C4-2B (cell line): ENCODE data around the gene ECHS1.

Source experiments
- ZFX ChIP-seq: fragments of 450-650 bp; IDR thresholded peaks from 2 replicates; pipeline ENCODE4 v1.6.1; 2017
- TF ChIP-seq, protein P1 (sequence below): fragments of 450-650 bp; conservative IDR thresholded peaks from 2 replicates; pipeline ENCODE4 v1.5.1; 2017; ENCODE audit warnings: mild to moderate bottlenecking

- TF ChIP-seq, protein P1, sequence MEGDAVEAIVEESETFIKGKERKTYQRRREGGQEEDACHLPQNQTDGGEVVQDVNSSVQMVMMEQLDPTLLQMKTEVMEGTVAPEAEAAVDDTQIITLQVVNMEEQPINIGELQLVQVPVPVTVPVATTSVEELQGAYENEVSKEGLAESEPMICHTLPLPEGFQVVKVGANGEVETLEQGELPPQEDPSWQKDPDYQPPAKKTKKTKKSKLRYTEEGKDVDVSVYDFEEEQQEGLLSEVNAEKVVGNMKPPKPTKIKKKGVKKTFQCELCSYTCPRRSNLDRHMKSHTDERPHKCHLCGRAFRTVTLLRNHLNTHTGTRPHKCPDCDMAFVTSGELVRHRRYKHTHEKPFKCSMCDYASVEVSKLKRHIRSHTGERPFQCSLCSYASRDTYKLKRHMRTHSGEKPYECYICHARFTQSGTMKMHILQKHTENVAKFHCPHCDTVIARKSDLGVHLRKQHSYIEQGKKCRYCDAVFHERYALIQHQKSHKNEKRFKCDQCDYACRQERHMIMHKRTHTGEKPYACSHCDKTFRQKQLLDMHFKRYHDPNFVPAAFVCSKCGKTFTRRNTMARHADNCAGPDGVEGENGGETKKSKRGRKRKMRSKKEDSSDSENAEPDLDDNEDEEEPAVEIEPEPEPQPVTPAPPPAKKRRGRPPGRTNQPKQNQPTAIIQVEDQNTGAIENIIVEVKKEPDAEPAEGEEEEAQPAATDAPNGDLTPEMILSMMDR, result no peak
- no peak for TF ChIP-seq ZFX
These were observed 47.5 kb downstream of the ECHS1 start for GRCh38 chr10:133325440-133326222.
